Measurements from ENCODE around the gene HSPA8. TPM values are rescaled to one million over a fixed set of nuclear protein-coding genes. Genes with fewer than 3 reads are reported as not detected.
A peak's percentile ranks its signal among the peaks of the same experiment; 100 is the strongest.

The HSPA8 gene
- total and polyA plus RNA-seq, 10 of the 15 experiments (the other 5 are each of a cell fraction or from before 2014, with no cell fraction given), result 1,190 to 3,205 (median 2,045) TPM

- H2AFZ ChIP-seq (ENCODE audit: control insufficient read depth, low read depth, low read length), result no peak overlapping the region
- DNase-seq (ENCODE audit: low read depth, low spot score) (no peak), ATAC-seq (0 out of 3 replicates have a peak, but pooled peaks have one; percentile 16), FAIRE-seq (no peak)
- CTCF ChIA-PET, result interaction anchor here (0.9 to 1.6 kb wide), 2 partner anchors 24 to 29 kb away, joined by 4 to 6 read pairs; no protein-coding TSS in a partner anchor
- 74% methylated on average over 4 of the region's 4 CpGs for WGBS (ENCODE audit: insufficient coverage, insufficient replicate concordance, low lambda C conversion rate, missing lambda C conversion rate)
- intact Hi-C loops (cut with micrococcal nuclease; ENCODE audit: unreplicated experiment) (no loop called here), in situ Hi-C loops (cut with MboI) (no loop called here)
- H3K79me2 ChIP-seq (ENCODE audit: control insufficient read depth, insufficient read depth, low read length), result no peaks in the 10 kb centered on the region
- POLR2A ChIA-PET, result interaction anchor here (1.1 kb wide), 1 partner anchor 21 kb away, joined by 3 read pairs; the partner anchor contains the start of gene HSPA8
- H3K27ac ChIP-seq (ENCODE audit: control insufficient read depth, insufficient read depth), result no peak overlapping the region
- peaks cover 2% of the 10 kb centered on the region; the same call in 2 of the 3 replicates for H3K9me3 ChIP-seq (replicated peaks; ENCODE audit: control insufficient read depth, insufficient read depth, low read length)
- peaks cover 6% of the 10 kb centered on the region for H3K4me1 ChIP-seq (ENCODE audit: control insufficient read depth, insufficient read depth, low read length)
- no peaks in the 10 kb centered on the region for H3K36me3 ChIP-seq (ENCODE audit: control insufficient read depth in 2 of 2, insufficient read depth in 2 of 2, low read length in 1 of 2)
- H3K9ac ChIP-seq (ENCODE audit: control insufficient read depth, insufficient read depth, low read length), result no peak overlapping the region
- RAD21 ChIA-PET (ENCODE audit: unreplicated experiment), result interaction anchor here (0.5 kb wide), 1 partner anchor 230 kb away, joined by 4 read pairs; no protein-coding TSS in a partner anchor
- SMC1A ChIA-PET (ENCODE audit: uncharacterized antibody, unreplicated experiment), result interaction anchor here (1.9 kb wide), 1 partner anchor 14 kb away, joined by 7 read pairs; no protein-coding TSS in a partner anchor
- no peaks in the 10 kb centered on the region for H3K27me3 ChIP-seq (replicated peaks in 1 of 2; ENCODE audit: control insufficient read depth in 2 of 2, insufficient read depth in 2 of 2, low read length in 1 of 2)
- H3K4me3 ChIP-seq, result no peak overlapping the region
- H4K20me1 ChIP-seq (ENCODE audit: control insufficient read depth, insufficient read depth), result no peaks in the 10 kb centered on the region
- H3K4me2 ChIP-seq (ENCODE audit: control insufficient read depth, insufficient read depth), result no peak overlapping the region
- BruUV-seq (replicated peaks), result no TSS peak
- TF ChIP-seq MYC (IDR thresholded peaks at IDR 0.05; ENCODE audit: insufficient read depth, insufficient read length, insufficient replicate concordance, low read length, severe bottlenecking) (no peak), IRF3 (IDR thresholded peaks at IDR 0.05) (no peak), PML (IDR thresholded peaks at IDR 0.05; ENCODE audit: low read length) (no peak), TCF12 (IDR thresholded peaks at IDR 0.05; ENCODE audit: low read depth, low read length) (no peak), CBX5 (IDR thresholded peaks at IDR 0.05; ENCODE audit: low read depth) (no peak), NR2F1 (conservative IDR thresholded peaks at IDR 0.05) (no peak), YY1 (IDR thresholded peaks at IDR 0.05; ENCODE audit: low read depth, low read length) (no peak), ZNF207 (IDR thresholded peaks at IDR 0.05; ENCODE audit: borderline replicate concordance) (no peak), POLR2AphosphoS2 (IDR thresholded peaks at IDR 0.05; ENCODE audit: low read depth, low read length) (no peak), E2F8 (IDR thresholded peaks at IDR 0.05; ENCODE audit: low read depth, partially characterized antibody) (no peak), NFIC (IDR thresholded peaks at IDR 0.05; ENCODE audit: low read depth, low read length) (no peak), SIX5 (IDR thresholded peaks at IDR 0.05; ENCODE audit: low read depth, low read length, severe bottlenecking) (no peak), BCL3 (IDR thresholded peaks at IDR 0.05; ENCODE audit: borderline replicate concordance, insufficient read depth, low read depth, low read length, poor library complexity, severe bottlenecking) (no peak), STAT3 (IDR thresholded peaks at IDR 0.05; ENCODE audit: low read depth, low read length) (no peak), REST (IDR thresholded peaks at IDR 0.05; ENCODE audit: low read depth, low read length) (no peak), NFYB (IDR thresholded peaks at IDR 0.05; ENCODE audit: insufficient read depth, low read depth, low read length) (no peak)
These were observed 21.0 kb upstream of the HSPA8 start for GRCh38 chr11:123082977-123083376.

Data from GM12878 (cell line).